K562 (cell line): ENCODE measurements around the gene IL11. TPM values are rescaled to one million over a fixed set of nuclear protein-coding genes. Genes with fewer than 3 reads are reported as not detected.

Experiments
- HDAC2 ChIP-seq: fragments of 450-650 bp; IDR thresholded peaks from 2 replicates; pipeline ENCODE4 v1.6.1; 2016; ENCODE audit warnings: mild to moderate bottlenecking
- HDAC6 ChIP-seq: IDR thresholded peaks from 2 replicates; pipeline ENCODE4 v1.6.1; 2012; ENCODE audit warnings: low read depth, mild to moderate bottlenecking, control low read depth, inconsistent platforms, low read length, moderate library complexity
- PCBP2 ChIP-seq: fragments of 200-400 bp; formaldehyde crosslinking; IDR thresholded peaks from 2 replicates; pipeline ENCODE4 v1.6.1; 2018; ENCODE audit warnings: low read length, low read depth, mild to moderate bottlenecking, moderate library complexity; ENCODE audit not compliant: poor library complexity, severe bottlenecking
- RCOR1 ChIP-seq, 2 experiments: IDR thresholded peaks; 2 replicates each; pipeline ENCODE4 v1.6.1; 2012; ENCODE audit warnings: low read depth in 2 of 2, low read length in 2 of 2, borderline replicate concordance in 1 of 2, improper control_type of control experiment in 1 of 2
- RFX5 ChIP-seq: IDR thresholded peaks from 2 replicates; pipeline ENCODE4 v1.6.1; 2011; ENCODE audit warnings: low read depth, mild to moderate bottlenecking, improper control_type of control experiment, low read length
- polyA plus RNA-seq, 8 experiments: library from polyadenylated mRNA; depleted of rRNA in 4 of 8; stranded (reverse) in 5 of 8; unstranded in 3 of 8; fragments of >200 nt; fragmentation: Nextera tagmentation in 2 of 8; fragmentation: Illumina TruSeq in 1 of 8; extraction: Ambion mirVana in 2 of 8; extraction: Trizol in 1 of 8; gene quantifications; 2 replicates each; pipeline versions ENCODE4 v1.2.1 to v1.2.3, GENCODE V29; 2011 to 2014; ENCODE audit warnings: inconsistent platforms in 1 of 8, missing spikeins in 1 of 8
- total RNA-seq, 7 experiments: library from RNA; depleted of rRNA in 6 of 7; stranded (reverse); fragments of >200 nt in 6 of 7; fragmentation: Illumina TruSeq in 2 of 7; extraction: Trizol in 2 of 7; gene quantifications; 2 replicates each; pipeline versions ENCODE4 v1.2.1 to v1.2.3, GENCODE V29; 2011 to 2021; ENCODE audit warnings: low replicate concordance in 1 of 7
- TF ChIP-seq, protein P1 (sequence below), 2 experiments: fragments of 450-650 bp; IDR thresholded peaks; 2 replicates each; pipeline ENCODE4 v1.6.1; 2016; ENCODE audit warnings: mild to moderate bottlenecking in 2 of 2, borderline replicate concordance in 1 of 2, low read depth in 1 of 2, moderate library complexity in 1 of 2
- TF ChIP-seq, protein P2 (sequence below): fragments of 250-450 bp; sonication (Bioruptor Pico); IDR thresholded peaks from 2 replicates; pipeline ENCODE4 v1.8.0; 2022; ENCODE audit warnings: moderate library complexity, mild to moderate bottlenecking, inconsistent platforms
- TF ChIP-seq, protein P3 (sequence below): fragments of 250-450 bp; sonication (Bioruptor Pico); IDR thresholded peaks from 2 replicates; pipeline ENCODE4 v1.8.0; 2022; ENCODE audit warnings: inconsistent platforms
- TF ChIP-seq, protein P4 (sequence below), 2 experiments: fragments of 150-350 bp in 1 of 2; IDR thresholded peaks; 2 replicates each; pipeline ENCODE4 v1.6.1; 2012 to 2016; ENCODE audit warnings: low read depth in 2 of 2, low read length in 2 of 2, mild to moderate bottlenecking in 1 of 2, moderate library complexity in 1 of 2
- TF ChIP-seq, protein P5 (sequence below): fragments of 250-450 bp; sonication (Bioruptor Pico); IDR thresholded peaks from 2 replicates; pipeline ENCODE4 v1.8.0; 2021; ENCODE audit warnings: mild to moderate bottlenecking, moderate library complexity

IL11 gene
- total and polyA plus RNA-seq, 9 of the 15 experiments (the other 6 are each of a cell fraction or from before 2014, with no cell fraction given), result 0.04 to 0.42 (median 0.06) TPM; not detected in 6

DNA sequence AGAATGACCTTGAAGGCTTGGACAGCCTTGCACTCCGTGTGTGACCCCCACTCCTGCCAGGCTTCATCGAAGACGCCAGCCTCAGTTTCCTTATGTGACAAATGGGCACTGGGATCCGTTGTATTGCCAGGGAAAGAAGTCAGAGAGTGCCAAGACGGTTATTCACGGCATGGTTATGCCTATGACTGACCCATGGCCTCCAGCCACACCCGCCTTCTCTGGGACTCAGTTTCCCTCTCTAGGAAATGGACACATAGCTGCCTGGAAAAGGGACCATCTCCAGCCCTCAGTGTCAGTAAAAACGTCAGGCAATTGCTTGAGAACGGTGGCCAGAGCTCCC is 38.2 kb upstream of the IL11 start (continued):
- TF ChIP-seq, protein P1, sequence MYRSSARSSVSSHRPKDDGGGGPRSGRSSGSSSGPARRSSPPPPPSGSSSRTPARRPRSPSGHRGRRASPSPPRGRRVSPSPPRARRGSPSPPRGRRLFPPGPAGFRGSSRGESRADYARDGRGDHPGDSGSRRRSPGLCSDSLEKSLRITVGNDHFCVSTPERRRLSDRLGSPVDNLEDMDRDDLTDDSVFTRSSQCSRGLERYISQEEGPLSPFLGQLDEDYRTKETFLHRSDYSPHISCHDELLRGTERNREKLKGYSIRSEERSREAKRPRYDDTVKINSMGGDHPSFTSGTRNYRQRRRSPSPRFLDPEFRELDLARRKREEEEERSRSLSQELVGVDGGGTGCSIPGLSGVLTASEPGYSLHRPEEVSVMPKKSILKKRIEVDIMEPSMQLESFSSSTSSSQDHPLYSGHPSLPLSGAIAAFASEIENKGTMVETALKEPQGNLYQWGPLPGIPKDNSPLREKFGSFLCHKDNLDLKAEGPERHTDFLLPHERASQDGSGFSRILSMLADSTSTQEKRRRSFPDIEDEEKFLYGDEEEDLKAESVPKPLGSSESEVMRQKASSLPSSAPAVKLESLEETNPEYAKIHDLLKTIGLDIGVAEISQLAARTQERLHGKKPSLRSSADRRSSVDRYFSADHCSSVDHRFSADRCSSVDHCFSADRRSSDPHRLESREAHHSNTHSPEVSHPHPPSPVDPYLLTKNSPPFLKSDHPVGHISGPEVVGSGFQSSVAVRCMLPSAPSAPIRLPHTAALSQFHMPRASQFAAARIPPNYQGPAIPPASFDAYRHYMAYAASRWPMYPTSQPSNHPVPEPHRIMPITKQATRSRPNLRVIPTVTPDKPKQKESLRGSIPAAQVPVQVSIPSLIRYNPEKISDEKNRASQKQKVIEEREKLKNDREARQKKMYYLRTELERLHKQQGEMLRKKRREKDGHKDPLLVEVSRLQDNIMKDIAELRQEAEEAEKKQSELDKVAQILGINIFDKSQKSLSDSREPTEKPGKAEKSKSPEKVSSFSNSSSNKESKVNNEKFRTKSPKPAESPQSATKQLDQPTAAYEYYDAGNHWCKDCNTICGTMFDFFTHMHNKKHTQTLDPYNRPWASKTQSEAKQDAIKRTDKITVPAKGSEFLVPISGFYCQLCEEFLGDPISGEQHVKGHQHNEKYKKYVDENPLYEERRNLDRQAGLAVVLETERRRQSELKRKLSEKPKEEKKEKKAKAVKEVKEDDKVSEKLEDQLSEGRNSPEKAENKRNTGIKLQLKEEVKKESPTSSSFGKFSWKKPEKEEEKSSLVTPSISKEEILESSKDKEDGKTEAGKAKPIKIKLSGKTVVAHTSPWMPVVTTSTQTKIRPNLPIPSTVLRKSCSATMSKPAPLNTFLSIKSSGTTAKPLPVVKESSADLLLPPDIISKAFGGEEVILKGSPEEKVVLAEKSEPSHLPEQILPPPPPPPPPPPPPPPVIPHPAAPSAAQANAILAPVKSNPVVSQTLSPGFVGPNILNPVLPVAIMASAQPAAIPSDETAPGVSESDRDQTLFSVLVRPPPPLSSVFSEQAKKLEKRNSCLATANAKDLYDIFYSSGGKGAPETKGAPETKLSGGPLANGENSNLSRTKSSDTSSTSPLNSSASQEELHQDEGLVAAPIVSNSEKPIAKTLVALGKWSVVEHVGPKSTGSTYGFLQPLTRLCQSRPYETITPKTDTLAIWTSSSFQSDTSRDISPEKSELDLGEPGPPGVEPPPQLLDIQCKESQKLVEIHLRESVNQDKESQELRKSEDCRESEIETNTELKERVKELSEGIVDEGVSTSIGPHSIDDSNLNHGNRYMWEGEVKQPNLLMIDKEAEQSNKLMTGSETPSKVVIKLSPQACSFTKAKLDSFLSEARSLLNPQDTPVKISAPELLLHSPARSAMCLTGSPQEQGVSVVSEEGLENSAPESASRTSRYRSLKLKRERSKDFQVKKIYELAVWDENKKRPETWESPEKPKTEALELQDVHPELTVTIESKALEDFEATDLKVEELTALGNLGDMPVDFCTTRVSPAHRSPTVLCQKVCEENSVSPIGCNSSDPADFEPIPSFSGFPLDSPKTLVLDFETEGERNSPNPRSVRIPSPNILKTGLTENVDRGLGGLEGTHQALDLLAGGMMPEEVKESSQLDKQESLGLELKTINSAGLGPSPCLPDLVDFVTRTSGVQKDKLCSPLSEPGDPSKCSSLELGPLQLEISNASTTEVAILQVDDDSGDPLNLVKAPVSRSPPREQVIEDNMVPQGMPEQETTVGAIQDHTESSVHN (IDR thresholded peaks at IDR 0.05; ENCODE audit: borderline replicate concordance in 1 of 2, low read depth in 1 of 2), result no peak
- TF ChIP-seq, protein P2, sequence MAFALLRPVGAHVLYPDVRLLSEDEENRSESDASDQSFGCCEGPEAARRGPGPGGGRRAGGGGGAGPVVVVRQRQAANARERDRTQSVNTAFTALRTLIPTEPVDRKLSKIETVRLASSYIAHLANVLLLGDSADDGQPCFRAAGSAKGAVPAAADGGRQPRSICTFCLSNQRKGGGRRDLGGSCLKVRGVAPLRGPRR (CRISPR knock-in tag), result 0 out of 2 replicates have a peak, but pooled peaks have one; percentile 18
- TF ChIP-seq, protein P3, sequence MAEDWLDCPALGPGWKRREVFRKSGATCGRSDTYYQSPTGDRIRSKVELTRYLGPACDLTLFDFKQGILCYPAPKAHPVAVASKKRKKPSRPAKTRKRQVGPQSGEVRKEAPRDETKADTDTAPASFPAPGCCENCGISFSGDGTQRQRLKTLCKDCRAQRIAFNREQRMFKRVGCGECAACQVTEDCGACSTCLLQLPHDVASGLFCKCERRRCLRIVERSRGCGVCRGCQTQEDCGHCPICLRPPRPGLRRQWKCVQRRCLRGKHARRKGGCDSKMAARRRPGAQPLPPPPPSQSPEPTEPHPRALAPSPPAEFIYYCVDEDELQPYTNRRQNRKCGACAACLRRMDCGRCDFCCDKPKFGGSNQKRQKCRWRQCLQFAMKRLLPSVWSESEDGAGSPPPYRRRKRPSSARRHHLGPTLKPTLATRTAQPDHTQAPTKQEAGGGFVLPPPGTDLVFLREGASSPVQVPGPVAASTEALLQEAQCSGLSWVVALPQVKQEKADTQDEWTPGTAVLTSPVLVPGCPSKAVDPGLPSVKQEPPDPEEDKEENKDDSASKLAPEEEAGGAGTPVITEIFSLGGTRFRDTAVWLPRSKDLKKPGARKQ (CRISPR knock-in tag), result no peak
- TF ChIP-seq PCBP2 (no peak), RCOR1 (IDR thresholded peaks at IDR 0.05; ENCODE audit: borderline replicate concordance in 1 of 2, low read depth in 2 of 2, low read length in 2 of 2) (0 out of 4 replicates have a peak, but pooled peaks of 1 of the 2 experiments have one; percentile 21), HDAC2 (peak; percentile 58; the same call in 1 of the 2 replicates), RFX5 (no peak), HDAC6 (no peak)
- TF ChIP-seq, protein P4, sequence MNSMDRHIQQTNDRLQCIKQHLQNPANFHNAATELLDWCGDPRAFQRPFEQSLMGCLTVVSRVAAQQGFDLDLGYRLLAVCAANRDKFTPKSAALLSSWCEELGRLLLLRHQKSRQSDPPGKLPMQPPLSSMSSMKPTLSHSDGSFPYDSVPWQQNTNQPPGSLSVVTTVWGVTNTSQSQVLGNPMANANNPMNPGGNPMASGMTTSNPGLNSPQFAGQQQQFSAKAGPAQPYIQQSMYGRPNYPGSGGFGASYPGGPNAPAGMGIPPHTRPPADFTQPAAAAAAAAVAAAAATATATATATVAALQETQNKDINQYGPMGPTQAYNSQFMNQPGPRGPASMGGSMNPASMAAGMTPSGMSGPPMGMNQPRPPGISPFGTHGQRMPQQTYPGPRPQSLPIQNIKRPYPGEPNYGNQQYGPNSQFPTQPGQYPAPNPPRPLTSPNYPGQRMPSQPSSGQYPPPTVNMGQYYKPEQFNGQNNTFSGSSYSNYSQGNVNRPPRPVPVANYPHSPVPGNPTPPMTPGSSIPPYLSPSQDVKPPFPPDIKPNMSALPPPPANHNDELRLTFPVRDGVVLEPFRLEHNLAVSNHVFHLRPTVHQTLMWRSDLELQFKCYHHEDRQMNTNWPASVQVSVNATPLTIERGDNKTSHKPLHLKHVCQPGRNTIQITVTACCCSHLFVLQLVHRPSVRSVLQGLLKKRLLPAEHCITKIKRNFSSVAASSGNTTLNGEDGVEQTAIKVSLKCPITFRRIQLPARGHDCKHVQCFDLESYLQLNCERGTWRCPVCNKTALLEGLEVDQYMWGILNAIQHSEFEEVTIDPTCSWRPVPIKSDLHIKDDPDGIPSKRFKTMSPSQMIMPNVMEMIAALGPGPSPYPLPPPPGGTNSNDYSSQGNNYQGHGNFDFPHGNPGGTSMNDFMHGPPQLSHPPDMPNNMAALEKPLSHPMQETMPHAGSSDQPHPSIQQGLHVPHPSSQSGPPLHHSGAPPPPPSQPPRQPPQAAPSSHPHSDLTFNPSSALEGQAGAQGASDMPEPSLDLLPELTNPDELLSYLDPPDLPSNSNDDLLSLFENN (IDR thresholded peaks at IDR 0.05; ENCODE audit: low read depth in 2 of 2, low read length in 2 of 2), result no peak
- TF ChIP-seq, protein P5, sequence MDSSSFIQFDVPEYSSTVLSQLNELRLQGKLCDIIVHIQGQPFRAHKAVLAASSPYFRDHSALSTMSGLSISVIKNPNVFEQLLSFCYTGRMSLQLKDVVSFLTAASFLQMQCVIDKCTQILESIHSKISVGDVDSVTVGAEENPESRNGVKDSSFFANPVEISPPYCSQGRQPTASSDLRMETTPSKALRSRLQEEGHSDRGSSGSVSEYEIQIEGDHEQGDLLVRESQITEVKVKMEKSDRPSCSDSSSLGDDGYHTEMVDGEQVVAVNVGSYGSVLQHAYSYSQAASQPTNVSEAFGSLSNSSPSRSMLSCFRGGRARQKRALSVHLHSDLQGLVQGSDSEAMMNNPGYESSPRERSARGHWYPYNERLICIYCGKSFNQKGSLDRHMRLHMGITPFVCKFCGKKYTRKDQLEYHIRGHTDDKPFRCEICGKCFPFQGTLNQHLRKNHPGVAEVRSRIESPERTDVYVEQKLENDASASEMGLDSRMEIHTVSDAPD (CRISPR knock-in tag), result no peak
